ENCODE data around the gene UGT1A6. TPM values are rescaled to one million over a fixed set of nuclear protein-coding genes. Genes with fewer than 3 reads are reported as not detected.
A peak's percentile ranks its signal among the peaks of the same experiment; 100 is the strongest.

Gene UGT1A6
- total and polyA plus RNA-seq, 2 of the 13 experiments (the other 11 are each of a cell fraction or from before 2014, with no cell fraction given): 0.25 TPM; not detected in 1

DNA sequence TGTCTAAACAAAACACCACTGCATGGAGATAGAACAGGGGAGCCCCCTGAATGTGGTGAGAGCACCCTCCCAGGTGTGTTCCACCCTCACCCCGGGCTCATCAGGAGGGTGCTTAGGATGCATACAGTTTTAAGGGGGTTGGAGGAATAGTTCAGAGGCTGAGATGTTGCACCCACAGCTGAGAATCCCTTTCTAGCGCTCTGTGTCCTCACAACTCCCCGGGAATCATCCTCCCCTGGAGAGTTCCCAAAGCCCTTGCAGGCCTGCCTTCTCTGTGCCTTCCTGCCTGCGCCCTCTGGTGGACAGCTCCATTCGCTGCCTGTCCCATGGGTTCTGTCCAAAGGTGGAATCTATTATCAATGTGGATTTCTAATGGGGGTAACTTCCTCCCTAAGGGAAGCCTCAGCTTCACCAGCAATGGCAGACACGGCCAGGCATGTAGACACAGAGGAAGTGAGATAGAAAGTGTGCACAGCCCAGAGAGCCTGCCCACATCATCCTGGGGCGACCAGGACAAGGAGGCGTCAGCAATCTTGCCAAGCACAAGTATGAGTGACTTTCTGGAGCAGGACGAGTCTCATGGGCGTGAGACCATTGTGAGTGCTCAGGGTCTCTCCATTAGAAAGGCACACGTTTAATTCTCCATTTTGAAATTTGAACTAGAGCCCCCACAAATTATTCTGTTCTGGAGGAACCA lies 18.8 kb downstream of the UGT1A6 start (continued):
- TF ChIP-seq TRIM24 (CRISPR knock-in tag; IDR thresholded peaks at IDR 0.05): no peak
- TF ChIP-seq POLR2G (IDR thresholded peaks at IDR 0.05; ENCODE audit: low read depth, low read length): no peak
- TF ChIP-seq SMC3 (IDR thresholded peaks at IDR 0.05; ENCODE audit: low read length): peak; percentile 88
- peak; percentile 56; the same call in 1 of the 2 replicates for TF ChIP-seq ZNF598 (CRISPR knock-in tag; IDR thresholded peaks at IDR 0.05; ENCODE audit: borderline replicate concordance)
- TF ChIP-seq, protein P1, sequence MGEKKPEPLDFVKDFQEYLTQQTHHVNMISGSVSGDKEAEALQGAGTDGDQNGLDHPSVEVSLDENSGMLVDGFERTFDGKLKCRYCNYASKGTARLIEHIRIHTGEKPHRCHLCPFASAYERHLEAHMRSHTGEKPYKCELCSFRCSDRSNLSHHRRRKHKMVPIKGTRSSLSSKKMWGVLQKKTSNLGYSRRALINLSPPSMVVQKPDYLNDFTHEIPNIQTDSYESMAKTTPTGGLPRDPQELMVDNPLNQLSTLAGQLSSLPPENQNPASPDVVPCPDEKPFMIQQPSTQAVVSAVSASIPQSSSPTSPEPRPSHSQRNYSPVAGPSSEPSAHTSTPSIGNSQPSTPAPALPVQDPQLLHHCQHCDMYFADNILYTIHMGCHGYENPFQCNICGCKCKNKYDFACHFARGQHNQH (CRISPR knock-in tag; IDR thresholded peaks at IDR 0.05): no peak; the same call in 1 of the 2 replicates
- TF ChIP-seq MED1 (CRISPR knock-in tag; IDR thresholded peaks at IDR 0.05): peak; percentile 16; the same call in 1 of the 2 replicates
- TF ChIP-seq, protein P2, sequence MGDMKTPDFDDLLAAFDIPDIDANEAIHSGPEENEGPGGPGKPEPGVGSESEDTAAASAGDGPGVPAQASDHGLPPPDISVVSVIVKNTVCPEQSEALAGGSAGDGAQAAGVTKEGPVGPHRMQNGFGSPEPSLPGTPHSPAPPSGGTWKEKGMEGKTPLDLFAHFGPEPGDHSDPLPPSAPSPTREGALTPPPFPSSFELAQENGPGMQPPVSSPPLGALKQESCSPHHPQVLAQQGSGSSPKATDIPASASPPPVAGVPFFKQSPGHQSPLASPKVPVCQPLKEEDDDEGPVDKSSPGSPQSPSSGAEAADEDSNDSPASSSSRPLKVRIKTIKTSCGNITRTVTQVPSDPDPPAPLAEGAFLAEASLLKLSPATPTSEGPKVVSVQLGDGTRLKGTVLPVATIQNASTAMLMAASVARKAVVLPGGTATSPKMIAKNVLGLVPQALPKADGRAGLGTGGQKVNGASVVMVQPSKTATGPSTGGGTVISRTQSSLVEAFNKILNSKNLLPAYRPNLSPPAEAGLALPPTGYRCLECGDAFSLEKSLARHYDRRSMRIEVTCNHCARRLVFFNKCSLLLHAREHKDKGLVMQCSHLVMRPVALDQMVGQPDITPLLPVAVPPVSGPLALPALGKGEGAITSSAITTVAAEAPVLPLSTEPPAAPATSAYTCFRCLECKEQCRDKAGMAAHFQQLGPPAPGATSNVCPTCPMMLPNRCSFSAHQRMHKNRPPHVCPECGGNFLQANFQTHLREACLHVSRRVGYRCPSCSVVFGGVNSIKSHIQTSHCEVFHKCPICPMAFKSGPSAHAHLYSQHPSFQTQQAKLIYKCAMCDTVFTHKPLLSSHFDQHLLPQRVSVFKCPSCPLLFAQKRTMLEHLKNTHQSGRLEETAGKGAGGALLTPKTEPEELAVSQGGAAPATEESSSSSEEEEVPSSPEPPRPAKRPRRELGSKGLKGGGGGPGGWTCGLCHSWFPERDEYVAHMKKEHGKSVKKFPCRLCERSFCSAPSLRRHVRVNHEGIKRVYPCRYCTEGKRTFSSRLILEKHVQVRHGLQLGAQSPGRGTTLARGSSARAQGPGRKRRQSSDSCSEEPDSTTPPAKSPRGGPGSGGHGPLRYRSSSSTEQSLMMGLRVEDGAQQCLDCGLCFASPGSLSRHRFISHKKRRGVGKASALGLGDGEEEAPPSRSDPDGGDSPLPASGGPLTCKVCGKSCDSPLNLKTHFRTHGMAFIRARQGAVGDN (CRISPR knock-in tag; IDR thresholded peaks at IDR 0.05): peak; percentile 17; the same call in 1 of the 2 replicates
- 0 out of 2 replicates have a peak, but pooled peaks have one; percentile 62 for TF ChIP-seq ZNF33B (CRISPR knock-in tag; IDR thresholded peaks at IDR 0.05)
- TF ChIP-seq GATAD2A (CRISPR knock-in tag; IDR thresholded peaks at IDR 0.05): 0 out of 2 replicates have a peak, but pooled peaks have one; percentile 33
- TF ChIP-seq POLR2AphosphoS5 (IDR thresholded peaks at IDR 0.05; ENCODE audit: low read depth, low read length): no peak
- TF ChIP-seq CBX5 (CRISPR knock-in tag; IDR thresholded peaks at IDR 0.05; ENCODE audit: borderline replicate concordance): 0 out of 2 replicates have a peak, but pooled peaks have one; percentile 49
- TF ChIP-seq, protein P3, sequence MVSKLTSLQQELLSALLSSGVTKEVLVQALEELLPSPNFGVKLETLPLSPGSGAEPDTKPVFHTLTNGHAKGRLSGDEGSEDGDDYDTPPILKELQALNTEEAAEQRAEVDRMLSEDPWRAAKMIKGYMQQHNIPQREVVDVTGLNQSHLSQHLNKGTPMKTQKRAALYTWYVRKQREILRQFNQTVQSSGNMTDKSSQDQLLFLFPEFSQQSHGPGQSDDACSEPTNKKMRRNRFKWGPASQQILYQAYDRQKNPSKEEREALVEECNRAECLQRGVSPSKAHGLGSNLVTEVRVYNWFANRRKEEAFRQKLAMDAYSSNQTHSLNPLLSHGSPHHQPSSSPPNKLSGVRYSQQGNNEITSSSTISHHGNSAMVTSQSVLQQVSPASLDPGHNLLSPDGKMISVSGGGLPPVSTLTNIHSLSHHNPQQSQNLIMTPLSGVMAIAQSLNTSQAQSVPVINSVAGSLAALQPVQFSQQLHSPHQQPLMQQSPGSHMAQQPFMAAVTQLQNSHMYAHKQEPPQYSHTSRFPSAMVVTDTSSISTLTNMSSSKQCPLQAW (CRISPR knock-in tag; IDR thresholded peaks at IDR 0.05): peak; percentile 61; the same call in 1 of the 2 replicates
- 0 out of 2 replicates have a peak, but pooled peaks have one; percentile 16 for TF ChIP-seq PITX1 (CRISPR knock-in tag; IDR thresholded peaks at IDR 0.05)
- TF ChIP-seq HDAC1 (CRISPR knock-in tag; IDR thresholded peaks at IDR 0.05): no peak
- 0 out of 2 replicates have a peak, but pooled peaks have one; percentile 41 for TF ChIP-seq HNF4G (IDR thresholded peaks at IDR 0.05; ENCODE audit: borderline replicate concordance, low read depth, low read length)
- no peak for TF ChIP-seq HNF4G (CRISPR knock-in tag; IDR thresholded peaks at IDR 0.05; ENCODE audit: borderline replicate concordance, low read depth)
- peak; percentile 70 for TF ChIP-seq XRCC5 (optimal IDR thresholded peaks at IDR 0.05; ENCODE audit: low read length)
- peak; percentile 29; the same call in 1 of the 2 replicates for TF ChIP-seq ZSCAN9 (CRISPR knock-in tag; IDR thresholded peaks at IDR 0.05; ENCODE audit: borderline replicate concordance)
- TF ChIP-seq SALL1 (CRISPR knock-in tag; IDR thresholded peaks at IDR 0.05): peak; percentile 71; the same call in 1 of the 2 replicates
- no peak for TF ChIP-seq ZNF383 (CRISPR knock-in tag; IDR thresholded peaks at IDR 0.05; ENCODE audit: borderline replicate concordance)
- TF ChIP-seq STAG1 (CRISPR knock-in tag; IDR thresholded peaks at IDR 0.05): peak; percentile 87
- TF ChIP-seq, protein P4, sequence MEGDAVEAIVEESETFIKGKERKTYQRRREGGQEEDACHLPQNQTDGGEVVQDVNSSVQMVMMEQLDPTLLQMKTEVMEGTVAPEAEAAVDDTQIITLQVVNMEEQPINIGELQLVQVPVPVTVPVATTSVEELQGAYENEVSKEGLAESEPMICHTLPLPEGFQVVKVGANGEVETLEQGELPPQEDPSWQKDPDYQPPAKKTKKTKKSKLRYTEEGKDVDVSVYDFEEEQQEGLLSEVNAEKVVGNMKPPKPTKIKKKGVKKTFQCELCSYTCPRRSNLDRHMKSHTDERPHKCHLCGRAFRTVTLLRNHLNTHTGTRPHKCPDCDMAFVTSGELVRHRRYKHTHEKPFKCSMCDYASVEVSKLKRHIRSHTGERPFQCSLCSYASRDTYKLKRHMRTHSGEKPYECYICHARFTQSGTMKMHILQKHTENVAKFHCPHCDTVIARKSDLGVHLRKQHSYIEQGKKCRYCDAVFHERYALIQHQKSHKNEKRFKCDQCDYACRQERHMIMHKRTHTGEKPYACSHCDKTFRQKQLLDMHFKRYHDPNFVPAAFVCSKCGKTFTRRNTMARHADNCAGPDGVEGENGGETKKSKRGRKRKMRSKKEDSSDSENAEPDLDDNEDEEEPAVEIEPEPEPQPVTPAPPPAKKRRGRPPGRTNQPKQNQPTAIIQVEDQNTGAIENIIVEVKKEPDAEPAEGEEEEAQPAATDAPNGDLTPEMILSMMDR (CRISPR knock-in tag; IDR thresholded peaks at IDR 0.05): peak; percentile 94

Data from HepG2 (cell line).